Lower lobe of right lung (tissue), 2 donors: ENCODE results near the gene CDC42EP2. TPM values are rescaled to one million over a fixed set of nuclear protein-coding genes. Genes with fewer than 3 reads are reported as not detected.
"Not testable (repeated sequence)": the region's sequence is repeated elsewhere in the genome, so short reads cannot be mapped to it uniquely, and the experiment has no call there.

Experiments used
- ATAC-seq, 2 donors: fragments of 200-7000 bp; cut with Tn5 transposase; one replicate each; pipeline ENCODE4 v1.9.1; 2020 to 2022; ENCODE audit warnings: mild to moderate bottlenecking in 2 of 2, moderate library complexity in 2 of 2
- DNase-seq: peaks from one replicate; pipeline ENCODE4 v3.0.0-alpha.2; 2020
- H3K27ac ChIP-seq: fragments of 200-600 bp; one replicate; pipeline ENCODE4 v1.8.0; 2022
- H3K27me3 ChIP-seq: fragments of 200-600 bp; one replicate; pipeline ENCODE4 v1.8.0; 2022; ENCODE audit warnings: low read depth
- H3K36me3 ChIP-seq: fragments of 200-600 bp; one replicate; pipeline ENCODE4 v1.8.0; 2022; ENCODE audit warnings: mild to moderate bottlenecking
- H3K4me1 ChIP-seq: fragments of 200-600 bp; one replicate; pipeline ENCODE4 v1.8.0; 2022
- H3K4me3 ChIP-seq: fragments of 200-600 bp; one replicate; pipeline ENCODE4 v1.8.0; 2022; ENCODE audit warnings: mild to moderate bottlenecking
- H3K9me3 ChIP-seq: fragments of 200-600 bp; one replicate; pipeline ENCODE4 v1.8.0; 2022
- CTCF ChIP-seq: fragments of 200-600 bp; IDR thresholded peaks from one replicate; pipeline ENCODE4 v1.8.0; 2022; ENCODE audit warnings: antibody characterized with exemption, mild to moderate bottlenecking
- intact Hi-C: fragments of 100-400 bp; cut with DNase I; formaldehyde crosslinking; loops from one replicate; pipeline ENCODE4 v1.11.0; 2022
- total RNA-seq: library from RNA; stranded (reverse); fragmentation: NEBNext Ultra II Directional; extraction: Animal tissue kit (Norgen Biotek cat#: 25700); gene quantifications from one replicate; pipeline ENCODE4 v1.2.1, GENCODE V29; 2021
- donor health status: DM: no; HTN: yes; CAD: no; lungs with severe emphysema.

Gene CDC42EP2
- total RNA-seq, 1 donor from 2014 or later: 17.0 TPM

DNA sequence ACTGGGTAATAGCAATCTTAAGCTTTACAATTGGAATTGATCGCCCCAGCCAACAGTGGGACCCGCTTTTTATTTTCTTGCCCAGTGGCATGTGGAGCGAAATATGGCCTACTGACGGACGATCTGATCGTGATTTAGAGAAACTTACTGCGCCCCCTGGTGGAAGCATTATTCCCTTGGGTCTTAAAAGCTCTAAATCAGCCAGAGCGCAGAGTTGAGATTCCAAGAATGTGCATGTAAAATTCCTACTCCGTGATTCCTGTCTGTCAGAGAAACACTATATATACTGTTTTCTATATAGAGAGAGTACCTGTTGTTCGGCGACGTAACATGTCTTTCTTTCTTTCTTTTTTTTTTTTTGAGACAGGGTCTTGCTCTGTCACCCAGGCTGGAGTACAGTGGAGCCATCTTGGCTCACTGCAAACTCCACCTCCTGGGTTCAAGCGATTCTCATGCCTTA, 15.3 kb downstream of the CDC42EP2 start:
- no peaks in the 10 kb centered on the region for H3K36me3 ChIP-seq
- peaks cover 20% of the 10 kb centered on the region for H3K4me1 ChIP-seq
- DNase-seq: peak; percentile 76
- H3K9me3 ChIP-seq: no peaks in the 10 kb centered on the region
- H3K27ac ChIP-seq: no peak overlapping the region
- TF ChIP-seq CTCF: peak; percentile 84
- no peak overlapping the region for H3K4me3 ChIP-seq
- ATAC-seq: peak; percentile 42 to 45
- intact Hi-C loops: no loop called here
- no peaks in the 10 kb centered on the region for H3K27me3 ChIP-seq

DNA sequence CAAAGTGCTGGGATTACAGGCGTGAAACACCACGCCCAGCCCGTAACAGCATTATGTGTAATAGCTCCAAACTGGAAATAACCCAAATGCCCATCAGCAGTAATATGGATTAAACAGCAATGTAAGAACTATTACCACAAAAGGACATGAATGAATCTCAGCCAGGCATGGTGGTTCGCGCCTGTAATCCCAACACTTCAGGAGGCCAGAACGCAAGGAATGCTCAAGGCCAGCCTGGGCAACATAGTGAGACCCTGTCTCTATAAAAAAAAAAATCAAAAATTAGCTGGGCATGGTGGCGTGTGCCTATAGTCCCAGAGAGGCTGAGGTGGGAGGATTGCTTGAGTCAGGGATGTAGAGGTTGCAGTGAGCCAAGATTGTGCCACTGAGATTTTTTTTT, 15.9 kb downstream of the CDC42EP2 start:
- Histone ChIP-seq H3K27me3 (no peaks in the 10 kb centered on the region), H3K27ac (no peak overlapping the region), H3K4me3 (no peak overlapping the region), H3K36me3 (no peaks in the 10 kb centered on the region), H3K9me3 (no peaks in the 10 kb centered on the region), H3K4me1 (peaks cover 26% of the 10 kb centered on the region)
- DNase-seq (peak; percentile 5), ATAC-seq (no peak)
- TF ChIP-seq CTCF: no peak
- intact Hi-C loops: no loop called here

DNA sequence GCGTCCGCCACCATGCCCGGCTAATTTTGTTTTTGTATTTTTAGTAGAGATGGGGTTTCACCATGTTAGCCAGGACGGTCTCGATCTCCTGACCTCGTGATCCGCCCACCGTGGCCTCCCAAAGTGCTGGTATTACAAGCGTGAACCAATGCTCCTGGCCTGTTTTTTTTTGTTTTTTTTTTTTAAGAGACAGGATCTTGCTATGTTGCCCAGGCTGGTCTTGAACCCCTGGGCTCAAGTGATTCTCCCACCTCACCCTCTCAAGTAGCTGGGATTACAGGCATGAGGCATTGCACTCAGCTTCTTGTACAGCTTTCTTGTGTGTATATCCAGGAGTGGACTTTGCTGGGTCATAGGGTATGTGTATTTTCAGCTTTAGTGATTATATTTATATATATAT, 17.9 kb downstream of the CDC42EP2 start:
- ATAC-seq, H3K27me3 ChIP-seq, H3K4me3 ChIP-seq, intact Hi-C loops, H3K9me3 ChIP-seq, H3K27ac ChIP-seq, DNase-seq, H3K36me3 ChIP-seq: not testable (repeated sequence)
- H3K4me1 ChIP-seq: peaks cover 27% of the 10 kb centered on the region

DNA sequence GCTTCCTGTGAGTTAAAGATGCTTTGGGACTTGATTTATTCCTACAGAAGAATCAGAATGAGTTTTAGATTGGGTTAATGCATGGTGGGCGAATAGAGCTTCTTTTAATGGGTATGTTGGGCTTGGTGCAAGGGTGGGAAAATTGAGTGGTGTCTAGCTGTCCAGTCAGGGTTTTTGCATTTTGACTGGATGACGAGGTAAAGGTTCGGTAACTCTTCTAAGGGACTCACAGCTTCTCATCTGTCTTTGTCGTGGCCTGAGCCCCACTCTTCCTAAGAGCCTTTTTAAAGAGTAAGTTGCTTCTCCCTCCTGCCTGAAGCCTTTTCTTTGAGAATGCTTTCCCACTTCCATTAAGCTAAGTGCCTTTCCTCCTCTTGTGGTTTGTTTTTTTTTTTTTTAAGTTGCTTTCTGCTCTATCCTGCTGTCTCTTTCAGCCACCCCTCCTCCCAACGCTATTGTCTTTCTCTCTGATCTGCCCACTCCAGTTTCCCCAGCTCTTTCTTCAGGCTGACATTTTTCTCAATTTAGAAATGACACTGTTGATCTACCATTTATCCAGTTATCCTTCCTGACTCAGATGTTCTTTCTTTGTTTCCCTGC, 20.1 kb downstream of the CDC42EP2 start:
- Histone ChIP-seq H3K36me3 (peaks cover 20% of the 10 kb centered on the region), H3K27me3 (no peaks in the 10 kb centered on the region), H3K4me1 (peaks cover 17% of the 10 kb centered on the region), H3K9me3 (no peaks in the 10 kb centered on the region), H3K27ac (peak overlapping the region; percentile 87), H3K4me3 (peak overlapping the region; percentile 98)
- DNase-seq: no peak
- no peak for TF ChIP-seq CTCF
- no peak for ATAC-seq
- intact Hi-C loops: no loop called here

DNA sequence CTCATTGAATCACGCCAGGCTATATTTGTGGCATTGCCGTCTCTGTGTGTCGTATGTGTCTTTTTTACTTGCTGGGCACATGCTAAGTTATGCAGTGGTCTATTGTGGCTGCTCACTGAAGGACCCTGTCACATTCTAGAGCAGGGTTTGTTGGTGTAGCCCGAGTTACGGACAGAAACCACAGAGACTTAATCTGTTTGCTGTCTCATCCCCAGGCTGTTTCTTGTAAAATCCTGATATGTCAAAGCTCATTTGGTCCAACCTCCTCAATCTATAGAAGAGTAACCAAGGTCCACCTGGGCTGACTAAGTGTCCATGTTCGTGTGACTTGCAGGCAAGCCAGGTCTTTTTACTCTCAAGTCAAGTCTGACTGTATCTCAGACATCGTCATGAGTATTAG, 24.0 kb downstream of the CDC42EP2 start:
- Histone ChIP-seq H3K9me3 (no peaks in the 10 kb centered on the region), H3K4me1 (peaks cover 14% of the 10 kb centered on the region), H3K27ac (no peak overlapping the region), H3K36me3 (peaks cover 59% of the 10 kb centered on the region), H3K27me3 (no peaks in the 10 kb centered on the region), H3K4me3 (no peak overlapping the region)
- ATAC-seq: no peak
- intact Hi-C loops: no loop called here
- no peak for DNase-seq
- TF ChIP-seq CTCF: no peak

- TF ChIP-seq CTCF: no peak
- Histone ChIP-seq H3K27ac (no peak overlapping the region), H3K27me3 (no peaks in the 10 kb centered on the region), H3K36me3 (peaks cover 75% of the 10 kb centered on the region), H3K9me3 (no peaks in the 10 kb centered on the region), H3K4me1 (peaks cover 5% of the 10 kb centered on the region), H3K4me3 (no peak overlapping the region)
- intact Hi-C loops: no loop called here
- ATAC-seq (no peak), DNase-seq (no peak)
These were observed 25.6 kb downstream of the CDC42EP2 start for GRCh38 chr11:65340226-65340625.
